ENCODE measurements around the gene CD274.

GRCh38 chr9:5445886-5446285 lies 4.5 kb upstream of the CD274 start:
- TF ChIP-seq NR1H2 (CRISPR knock-in tag; IDR thresholded peaks at IDR 0.05) (no peak), TP53 (CRISPR knock-in tag; IDR thresholded peaks at IDR 0.05) (no peak), ZNF219 (CRISPR knock-in tag; IDR thresholded peaks at IDR 0.05; ENCODE audit: borderline replicate concordance) (no peak), NR3C1 (CRISPR knock-in tag; conservative IDR thresholded peaks at IDR 0.05; ENCODE audit: low read depth) (no peak), CREB1 (CRISPR knock-in tag; IDR thresholded peaks at IDR 0.05) (no peak), IRF1 (CRISPR knock-in tag; IDR thresholded peaks at IDR 0.05) (no peak), GTF2I (CRISPR knock-in tag; conservative IDR thresholded peaks at IDR 0.05) (no peak), E2F4 (CRISPR knock-in tag; IDR thresholded peaks at IDR 0.05; ENCODE audit: borderline replicate concordance, low read depth) (no peak), NFYB (CRISPR knock-in tag; conservative IDR thresholded peaks at IDR 0.05; ENCODE audit: low read depth) (no peak), ZNF317 (CRISPR knock-in tag; IDR thresholded peaks at IDR 0.05; ENCODE audit: borderline replicate concordance, low read depth) (no peak)
- TF ChIP-seq, protein P1, sequence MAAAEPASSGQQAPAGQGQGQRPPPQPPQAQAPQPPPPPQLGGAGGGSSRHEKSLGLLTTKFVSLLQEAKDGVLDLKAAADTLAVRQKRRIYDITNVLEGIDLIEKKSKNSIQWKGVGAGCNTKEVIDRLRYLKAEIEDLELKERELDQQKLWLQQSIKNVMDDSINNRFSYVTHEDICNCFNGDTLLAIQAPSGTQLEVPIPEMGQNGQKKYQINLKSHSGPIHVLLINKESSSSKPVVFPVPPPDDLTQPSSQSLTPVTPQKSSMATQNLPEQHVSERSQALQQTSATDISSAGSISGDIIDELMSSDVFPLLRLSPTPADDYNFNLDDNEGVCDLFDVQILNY (CRISPR knock-in tag; IDR thresholded peaks at IDR 0.05), result no peak
- TF ChIP-seq, protein P2, sequence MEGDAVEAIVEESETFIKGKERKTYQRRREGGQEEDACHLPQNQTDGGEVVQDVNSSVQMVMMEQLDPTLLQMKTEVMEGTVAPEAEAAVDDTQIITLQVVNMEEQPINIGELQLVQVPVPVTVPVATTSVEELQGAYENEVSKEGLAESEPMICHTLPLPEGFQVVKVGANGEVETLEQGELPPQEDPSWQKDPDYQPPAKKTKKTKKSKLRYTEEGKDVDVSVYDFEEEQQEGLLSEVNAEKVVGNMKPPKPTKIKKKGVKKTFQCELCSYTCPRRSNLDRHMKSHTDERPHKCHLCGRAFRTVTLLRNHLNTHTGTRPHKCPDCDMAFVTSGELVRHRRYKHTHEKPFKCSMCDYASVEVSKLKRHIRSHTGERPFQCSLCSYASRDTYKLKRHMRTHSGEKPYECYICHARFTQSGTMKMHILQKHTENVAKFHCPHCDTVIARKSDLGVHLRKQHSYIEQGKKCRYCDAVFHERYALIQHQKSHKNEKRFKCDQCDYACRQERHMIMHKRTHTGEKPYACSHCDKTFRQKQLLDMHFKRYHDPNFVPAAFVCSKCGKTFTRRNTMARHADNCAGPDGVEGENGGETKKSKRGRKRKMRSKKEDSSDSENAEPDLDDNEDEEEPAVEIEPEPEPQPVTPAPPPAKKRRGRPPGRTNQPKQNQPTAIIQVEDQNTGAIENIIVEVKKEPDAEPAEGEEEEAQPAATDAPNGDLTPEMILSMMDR (IDR thresholded peaks at IDR 0.05), result no peak
- TF ChIP-seq, protein P3, sequence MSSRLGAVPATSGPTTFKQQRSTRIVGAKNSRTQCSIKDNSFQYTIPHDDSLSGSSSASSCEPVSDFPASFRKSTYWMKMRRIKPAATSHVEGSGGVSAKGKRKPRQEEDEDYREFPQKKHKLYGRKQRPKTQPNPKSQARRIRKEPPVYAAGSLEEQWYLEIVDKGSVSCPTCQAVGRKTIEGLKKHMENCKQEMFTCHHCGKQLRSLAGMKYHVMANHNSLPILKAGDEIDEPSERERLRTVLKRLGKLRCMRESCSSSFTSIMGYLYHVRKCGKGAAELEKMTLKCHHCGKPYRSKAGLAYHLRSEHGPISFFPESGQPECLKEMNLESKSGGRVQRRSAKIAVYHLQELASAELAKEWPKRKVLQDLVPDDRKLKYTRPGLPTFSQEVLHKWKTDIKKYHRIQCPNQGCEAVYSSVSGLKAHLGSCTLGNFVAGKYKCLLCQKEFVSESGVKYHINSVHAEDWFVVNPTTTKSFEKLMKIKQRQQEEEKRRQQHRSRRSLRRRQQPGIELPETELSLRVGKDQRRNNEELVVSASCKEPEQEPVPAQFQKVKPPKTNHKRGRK (CRISPR knock-in tag; IDR thresholded peaks at IDR 0.05; ENCODE audit: borderline replicate concordance), result no peak

Measured in WTC11 (cell line).